ENCODE results near the gene OPALIN.

OPALIN gene

DNA sequence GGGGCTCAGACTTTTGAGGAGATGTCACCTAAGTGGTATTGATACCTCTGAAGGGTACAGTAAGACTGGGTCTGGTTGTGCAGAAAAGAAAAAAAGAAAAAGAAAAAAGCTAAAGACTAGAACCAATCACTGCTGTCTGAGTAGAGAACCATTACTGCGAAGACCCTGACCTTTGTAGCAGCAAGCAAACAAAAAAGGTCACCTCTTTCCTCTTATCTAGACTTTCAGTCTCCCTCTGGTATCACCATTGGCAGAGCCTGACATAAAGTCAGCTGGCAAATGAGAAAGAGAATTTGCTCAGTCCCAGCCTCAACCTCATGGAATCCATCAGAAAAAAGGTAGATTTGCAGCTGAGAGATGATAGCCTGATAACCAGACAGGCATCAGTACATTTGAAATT is 57.2 kb downstream of the OPALIN start:
- no peak for DNase-seq (ENCODE audit: low read depth in 2 of 2, low spot score in 1 of 2)

GRCh38 chr10:96299383-96299782 is 59.4 kb downstream of the OPALIN start:
- no peak for DNase-seq (ENCODE audit: low read depth in 2 of 2, low spot score in 1 of 2)

DNA sequence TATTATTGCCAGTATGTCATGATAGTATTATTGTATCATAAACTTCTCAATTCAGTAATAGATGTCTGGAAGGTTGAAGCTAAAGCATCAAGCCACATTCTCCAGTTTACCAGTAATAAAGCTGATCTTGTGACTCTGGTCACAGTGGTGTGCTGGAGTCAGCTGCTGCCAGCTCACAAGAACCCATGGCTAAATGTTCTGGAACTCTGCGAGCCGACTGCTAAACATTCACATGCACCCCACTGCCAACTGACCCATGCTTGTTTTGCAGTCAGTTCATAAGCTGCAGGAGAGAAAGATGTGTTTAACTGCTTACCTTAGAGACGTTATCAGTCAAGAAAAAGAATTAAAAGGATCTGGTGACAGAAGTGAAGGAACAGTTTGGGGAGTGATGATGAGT is 60.4 kb downstream of the OPALIN start:
- no peak for DNase-seq (ENCODE audit: low read depth in 2 of 2, low spot score in 1 of 2)

DNA sequence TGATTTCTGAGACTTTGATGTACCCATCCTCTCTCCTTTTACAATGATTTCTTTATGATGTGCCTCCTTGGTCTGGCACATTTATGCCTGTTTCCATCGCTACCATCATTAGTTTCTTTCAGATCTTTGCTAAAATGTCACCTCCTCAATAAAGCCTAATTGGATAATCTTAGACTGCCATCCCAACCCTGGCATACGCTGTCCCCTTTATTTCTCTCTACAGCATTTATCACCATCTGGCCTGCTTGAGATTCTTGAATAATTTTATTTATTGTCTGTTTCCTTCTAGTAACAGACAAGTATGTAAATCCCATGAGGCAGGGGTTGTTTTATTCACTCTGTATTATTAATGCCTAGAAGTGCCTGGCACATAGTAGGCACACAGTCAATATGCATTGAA is 61.3 kb downstream of the OPALIN start:
- DNase-seq (ENCODE audit: low read depth in 2 of 2, low spot score in 1 of 2): no peak

- DNase-seq (ENCODE audit: low read depth in 2 of 2, low spot score in 1 of 2): no peak
Measured at GRCh38 chr10:96295475-96295874, 63.3 kb downstream of the OPALIN start.
